Measurements from ENCODE around the gene USHBP1. TPM values are rescaled to one million over a fixed set of nuclear protein-coding genes. Genes with fewer than 3 reads are reported as not detected.
A peak's percentile ranks its signal among the peaks of the same experiment; 100 is the strongest.

Gene USHBP1
- total and polyA plus RNA-seq, 2 of the 13 experiments (the other 11 are each of a cell fraction or from before 2014, with no cell fraction given): 0.15 to 1.5 TPM

GRCh38 chr19:17226002-17226933 is 38.3 kb downstream of the USHBP1 start, which contains the start of gene OCEL1 (continued):
- TF ChIP-seq HOMEZ (CRISPR knock-in tag; IDR thresholded peaks at IDR 0.05; ENCODE audit: low read depth): no peak
- peak; percentile 67; the same call in 2 of the 3 replicates for TF ChIP-seq MXI1 (IDR thresholded peaks at IDR 0.05; ENCODE audit: borderline replicate concordance, low read depth, low read length)
- peak; percentile 86 for TF ChIP-seq UBTF (CRISPR knock-in tag; IDR thresholded peaks at IDR 0.05)
- peak; percentile 83 for TF ChIP-seq ZGPAT (CRISPR knock-in tag; IDR thresholded peaks at IDR 0.05)
- TF ChIP-seq ARID2 (CRISPR knock-in tag; IDR thresholded peaks at IDR 0.05; ENCODE audit: borderline replicate concordance): no peak
- TF ChIP-seq ELF3 (CRISPR knock-in tag; IDR thresholded peaks at IDR 0.05): peak; percentile 83
- TF ChIP-seq ZSCAN20 (CRISPR knock-in tag; IDR thresholded peaks at IDR 0.05; ENCODE audit: borderline replicate concordance): peak; percentile 44; the same call in 1 of the 2 replicates
- peak; percentile 64; the same call in 1 of the 2 replicates for TF ChIP-seq ZMAT3 (CRISPR knock-in tag; conservative IDR thresholded peaks at IDR 0.05)
- TF ChIP-seq ZNF737 (CRISPR knock-in tag; IDR thresholded peaks at IDR 0.05; ENCODE audit: borderline replicate concordance): 0 out of 2 replicates have a peak, but pooled peaks have one; percentile 53
- TF ChIP-seq SP4 (CRISPR knock-in tag; IDR thresholded peaks at IDR 0.05): peak; percentile 91
- peak; percentile 66; the same call in 1 of the 2 replicates for TF ChIP-seq PAXIP1 (CRISPR knock-in tag; conservative IDR thresholded peaks at IDR 0.05)
- 0 out of 2 replicates have a peak, but pooled peaks have one; percentile 55 for TF ChIP-seq NPAS2 (CRISPR knock-in tag; IDR thresholded peaks at IDR 0.05; ENCODE audit: borderline replicate concordance)
- TF ChIP-seq NFRKB (IDR thresholded peaks at IDR 0.05): no peak
- peak; percentile 31; the same call in 1 of the 2 replicates for TF ChIP-seq ZBTB26 (CRISPR knock-in tag; IDR thresholded peaks at IDR 0.05; ENCODE audit: borderline replicate concordance)
- no peak for TF ChIP-seq PHF5A (CRISPR knock-in tag; IDR thresholded peaks at IDR 0.05; ENCODE audit: low read depth, unreplicated experiment)
- no peak for TF ChIP-seq TCF7 (IDR thresholded peaks at IDR 0.05; ENCODE audit: low read depth)
- TF ChIP-seq KLF16 (CRISPR knock-in tag; IDR thresholded peaks at IDR 0.05): peak in 1 of 2 experiments; percentile 50; a peak in 1 of 4 replicates
- no peak for TF ChIP-seq MBNL3 (CRISPR knock-in tag; conservative IDR thresholded peaks at IDR 0.05)

All from HepG2 (cell line).